Osteoblast (primary cell): ENCODE measurements around the gene HSD11B1. TPM values are rescaled to one million over a fixed set of nuclear protein-coding genes. Genes with fewer than 3 reads are reported as not detected.
"Not testable (repeated sequence)": the region's sequence is repeated elsewhere in the genome, so short reads cannot be mapped to it uniquely, and the experiment has no call there.

Experiments used
- DNase-seq: peaks from one replicate; pipeline ENCODE4 v3.0.0; 2011; ENCODE audit warnings: low spot score, mixed read lengths; ENCODE audit not compliant: insufficient read length; ENCODE audit errors: missing footprints
- H2AFZ ChIP-seq: 2 replicates; pipeline ENCODE4 v1.6.0; 2011; ENCODE audit warnings: mild to moderate bottlenecking, low read length
- H3K27ac ChIP-seq: 2 replicates; pipeline ENCODE4 v1.5.1; 2011; ENCODE audit warnings: mild to moderate bottlenecking, low read depth, low read length, moderate library complexity
- H3K27me3 ChIP-seq: 2 replicates; pipeline ENCODE4 v1.6.0; 2012; ENCODE audit warnings: mild to moderate bottlenecking, control low read depth, inconsistent platforms, low read length, moderate library complexity; ENCODE audit not compliant: insufficient read depth
- H3K36me3 ChIP-seq: 2 replicates; pipeline ENCODE4 v1.5.1; 2011; ENCODE audit warnings: mild to moderate bottlenecking, low read length, control low read depth, moderate library complexity; ENCODE audit not compliant: insufficient read depth
- H3K4me1 ChIP-seq: 2 replicates; pipeline ENCODE4 v1.5.1; 2011; ENCODE audit warnings: mild to moderate bottlenecking, low read length, control low read depth, moderate library complexity; ENCODE audit not compliant: insufficient read depth
- H3K4me2 ChIP-seq: 2 replicates; pipeline ENCODE4 v1.6.0; 2011; ENCODE audit warnings: mild to moderate bottlenecking, low read length; ENCODE audit not compliant: insufficient read depth
- H3K4me3 ChIP-seq: fragments of 200-600 bp; sonication (generic); 3 replicates; pipeline ENCODE4 v1.5.1; 2012; ENCODE audit warnings: mild to moderate bottlenecking, low read length, inconsistent platforms; ENCODE audit not compliant: insufficient read depth
- H3K79me2 ChIP-seq: 2 replicates; pipeline ENCODE4 v1.6.0; 2012; ENCODE audit warnings: mild to moderate bottlenecking, low read length, control low read depth, inconsistent platforms; ENCODE audit not compliant: insufficient read depth
- H3K9me3 ChIP-seq: 2 replicates; pipeline ENCODE4 v1.5.1; 2011; ENCODE audit warnings: low read depth, low read length, control low read depth
- H4K20me1 ChIP-seq: 2 replicates; pipeline ENCODE4 v1.6.0; 2012; ENCODE audit warnings: mild to moderate bottlenecking, low read length, control low read depth; ENCODE audit not compliant: insufficient read depth
- CTCF ChIP-seq: IDR thresholded peaks from 2 replicates; pipeline ENCODE4 v1.5.1; 2011; ENCODE audit warnings: mild to moderate bottlenecking, low read depth, low read length, moderate library complexity; ENCODE audit errors: extremely low read depth
- total RNA-seq: library from RNA; depleted of rRNA; stranded (reverse); fragments of >200 nt; gene quantifications from 2 replicates; pipeline ENCODE4 v1.2.3, GENCODE V29; 2012

HSD11B1 gene
- total RNA-seq, 1 donor, result 1.8 TPM

GRCh38 chr1:209696673-209697072 is 8.0 kb upstream of the HSD11B1 start:
- Histone ChIP-seq H3K27me3 (peaks cover 21% of the 10 kb centered on the region), H4K20me1 (no peaks in the 10 kb centered on the region), H3K79me2 (no peaks in the 10 kb centered on the region), H3K4me1 (no peaks in the 10 kb centered on the region), H3K4me3 (no peak overlapping the region), H3K9me3 (no peaks in the 10 kb centered on the region), H3K27ac (no peak overlapping the region), H3K36me3 (no peaks in the 10 kb centered on the region), H3K4me2 (no peak overlapping the region), H2AFZ (no peak overlapping the region)
- DNase-seq, result no peak
- no peak for TF ChIP-seq CTCF

- Histone ChIP-seq H2AFZ (no peak overlapping the region), H3K4me1 (no peaks in the 10 kb centered on the region), H3K27me3 (peaks cover 21% of the 10 kb centered on the region), H3K9me3 (no peaks in the 10 kb centered on the region), H3K27ac (no peak overlapping the region), H4K20me1 (no peaks in the 10 kb centered on the region), H3K4me3 (no peak overlapping the region), H3K36me3 (no peaks in the 10 kb centered on the region), H3K79me2 (no peaks in the 10 kb centered on the region), H3K4me2 (no peak overlapping the region)
- no peak for TF ChIP-seq CTCF
- DNase-seq, result no peak
Observed at GRCh38 chr1:209697126-209697525, 7.5 kb upstream of the HSD11B1 start.

- not testable (repeated sequence) for H3K36me3 ChIP-seq, H2AFZ ChIP-seq, H3K79me2 ChIP-seq, H3K9me3 ChIP-seq, H3K27ac ChIP-seq, H3K4me1 ChIP-seq, H3K4me2 ChIP-seq, H3K4me3 ChIP-seq, H3K27me3 ChIP-seq, DNase-seq, H4K20me1 ChIP-seq
Observed at GRCh38 chr1:209700686-209701085, 4.0 kb upstream of the HSD11B1 start.

- Histone ChIP-seq H3K4me1 (peaks cover 5% of the 10 kb centered on the region), H2AFZ (no peak overlapping the region), H4K20me1 (no peaks in the 10 kb centered on the region), H3K4me2 (no peak overlapping the region), H3K4me3 (no peak overlapping the region), H3K36me3 (no peaks in the 10 kb centered on the region), H3K9me3 (no peaks in the 10 kb centered on the region), H3K79me2 (no peaks in the 10 kb centered on the region), H3K27ac (no peak overlapping the region), H3K27me3 (peaks cover 3% of the 10 kb centered on the region)
- TF ChIP-seq CTCF, result no peak
- DNase-seq, result no peak
Observed at GRCh38 chr1:209702832-209703231, 1.8 kb upstream of the HSD11B1 start.
